Measurements from ENCODE around the gene VPS9D1. TPM values are rescaled to one million over a fixed set of nuclear protein-coding genes. Genes with fewer than 3 reads are reported as not detected.

VPS9D1 gene
- total and polyA plus RNA-seq, 11 donors = 7.3 to 20.2 (median 11.0) TPM

DNA sequence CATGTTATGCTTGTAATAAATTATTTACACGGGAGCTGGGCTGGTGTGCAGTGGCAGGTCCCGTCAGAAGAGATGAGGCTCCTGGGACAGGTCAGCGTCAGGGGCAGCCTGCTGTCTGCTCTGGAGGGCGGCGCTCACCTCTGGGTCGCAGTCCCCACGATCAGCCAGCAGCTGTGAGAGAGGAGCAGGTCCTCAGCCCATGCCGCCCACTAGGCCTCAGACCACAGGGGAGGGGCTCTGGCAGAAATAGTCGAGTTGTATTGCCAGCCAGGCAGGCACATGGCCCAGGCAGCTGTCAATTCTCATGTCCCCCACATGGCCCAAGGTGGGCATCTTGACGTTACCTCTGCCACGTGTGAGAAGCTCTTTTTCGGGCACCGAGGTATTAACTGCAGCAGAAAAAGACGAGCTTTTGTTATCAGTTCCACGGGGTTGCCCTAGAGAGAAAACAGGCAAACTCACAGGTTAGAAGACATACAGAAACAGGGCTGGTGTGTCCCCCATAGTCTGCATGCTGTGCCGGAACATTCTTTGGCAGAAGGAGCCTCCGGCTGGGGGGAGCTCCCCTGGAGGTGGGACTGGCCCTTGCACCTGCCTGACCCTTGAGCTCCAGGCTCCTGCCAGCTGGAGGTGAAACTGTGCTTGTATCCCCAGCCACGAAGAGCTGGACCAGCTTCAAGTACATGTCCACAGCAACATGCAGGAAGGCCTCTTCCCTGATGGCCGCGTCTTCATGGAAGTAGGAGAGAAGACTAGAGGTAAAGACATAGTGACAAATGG lies 18.0 kb upstream of the VPS9D1 start:
- ATAC-seq = peak in 1 of 4 donors; percentile 10

DNA sequence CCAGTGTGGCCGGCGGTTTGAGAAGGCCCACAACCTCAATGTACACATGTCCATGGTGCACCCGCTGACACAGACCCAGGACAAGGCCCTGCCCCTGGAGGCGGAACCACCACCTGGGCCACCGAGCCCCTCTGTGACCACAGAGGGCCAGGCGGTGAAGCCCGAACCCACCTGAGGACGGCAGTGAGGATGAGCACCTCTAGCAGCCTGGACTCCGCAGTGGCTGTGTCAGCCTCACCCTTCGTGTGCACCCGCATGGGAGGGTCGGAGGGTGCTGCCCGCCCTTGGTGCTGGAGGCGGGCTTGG lies 17.3 kb upstream of the VPS9D1 start:
- intact Hi-C loops (cut with DNase I) = no loop called here
- WGBS, 4 donors = 91 to 94% (median 93%) methylated on average over 5 to 14 of the region's 14 CpGs
- no peak for ATAC-seq

More for the DNA sequence above, 18.0 kb upstream of the VPS9D1 start:
- Histone ChIP-seq H3K27me3 (no peaks in the 10 kb centered on the region), H3K9me3 (no peaks in the 10 kb centered on the region), H3K27ac (no peak overlapping the region), H3K4me3 (no peak overlapping the region), H3K36me3 (peaks cover 0 to 82% (median 75%) of the 10 kb centered on the region in 9 donors), H3K4me1 (no peaks in the 10 kb centered on the region)
- TF ChIP-seq POLR2A (IDR thresholded peaks at IDR 0.05) (no peak), CTCF (IDR thresholded peaks at IDR 0.05) (no peak)
- DNase-seq = no peak
- intact Hi-C loops (cut with DNase I) = no loop called here
- 74 to 83% (median 83%) methylated on average over 9 to 20 of the region's 20 CpGs for WGBS, 4 donors

GRCh38 chr16:89737341-89738071 lies 16.8 kb upstream of the VPS9D1 start:
- H3K9me3 ChIP-seq = no peaks in the 10 kb centered on the region
- ATAC-seq (no peak), DNase-seq (no peak)
- WGBS, 4 donors = 88 to 91% (median 89%) methylated on average over 20 of the region's 20 CpGs
- H3K36me3 ChIP-seq = peaks cover 4 to 90% (median 83%) of the 10 kb centered on the region in 9 donors
- no peak overlapping the region for H3K27ac ChIP-seq
- no peaks in the 10 kb centered on the region for H3K4me1 ChIP-seq
- no peaks in the 10 kb centered on the region for H3K27me3 ChIP-seq
- intact Hi-C loops (cut with DNase I) = loop anchor here in 1 of 10 donors (2.0 kb wide), 1 partner anchor 15 kb away; no protein-coding TSS in a partner anchor
- TF ChIP-seq CTCF (IDR thresholded peaks at IDR 0.05) = no peak
- TF ChIP-seq POLR2A (IDR thresholded peaks at IDR 0.05) = no peak
- no peak overlapping the region for H3K4me3 ChIP-seq

More for the DNA sequence above, 17.3 kb upstream of the VPS9D1 start:
- DNase-seq = no peak
- Histone ChIP-seq H3K36me3 (peaks cover 4 to 89% (median 82%) of the 10 kb centered on the region in 9 donors), H3K4me1 (no peaks in the 10 kb centered on the region), H3K27me3 (no peaks in the 10 kb centered on the region), H3K27ac (no peak overlapping the region), H3K4me3 (no peak overlapping the region), H3K9me3 (no peaks in the 10 kb centered on the region)
- TF ChIP-seq CTCF (IDR thresholded peaks at IDR 0.05) (no peak), POLR2A (IDR thresholded peaks at IDR 0.05) (no peak)

DNA sequence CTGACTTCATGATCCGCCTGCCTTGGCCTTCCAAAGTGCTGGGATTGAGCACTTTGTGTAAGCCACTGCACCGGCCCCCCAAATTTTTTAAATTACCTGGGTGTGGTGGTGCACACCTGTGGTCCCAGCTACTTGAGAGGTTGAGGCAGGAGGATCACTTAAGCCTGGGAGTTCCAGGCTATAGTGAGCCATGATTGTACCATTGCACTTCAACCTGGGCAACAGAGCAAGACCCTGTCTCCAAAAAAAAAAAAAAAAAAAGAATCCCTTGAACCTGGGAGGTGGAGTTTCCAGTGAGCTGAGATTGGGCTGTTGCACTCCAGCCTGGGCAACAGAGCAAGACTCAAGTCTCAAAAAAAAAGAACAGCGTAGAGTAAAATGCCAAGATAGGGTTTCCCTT lies 15.9 kb upstream of the VPS9D1 start:
- H3K36me3 ChIP-seq = peaks cover 4 to 96% (median 92%) of the 10 kb centered on the region in 9 donors
- 92 to 98% (median 96%) methylated on average over 2 to 3 of the region's 3 CpGs for WGBS, 4 donors
- TF ChIP-seq CTCF (IDR thresholded peaks at IDR 0.05) (no peak), POLR2A (IDR thresholded peaks at IDR 0.05) (no peak)
- DNase-seq (no peak), ATAC-seq (no peak)
- H3K27ac ChIP-seq = no peak overlapping the region
- H3K4me3 ChIP-seq = no peak overlapping the region
- intact Hi-C loops (cut with DNase I) = loop anchor here in 1 of 10 donors (2.0 kb wide), 1 partner anchor 14 kb away; no protein-coding TSS in a partner anchor
- H3K27me3 ChIP-seq = no peaks in the 10 kb centered on the region
- H3K9me3 ChIP-seq = no peaks in the 10 kb centered on the region
- no peaks in the 10 kb centered on the region for H3K4me1 ChIP-seq
